H1 (cell line): Measurements from ENCODE around the gene CCDC24. TPM values are rescaled to one million over a fixed set of nuclear protein-coding genes. Genes with fewer than 3 reads are reported as not detected.
A peak's percentile ranks its signal among the peaks of the same experiment; 100 is the strongest.

Source experiments
- CTCF ChIA-PET: fragments of 300-600 bp; sonication (Branson Sonifier 250); formaldehyde crosslinking; loops from one replicate; lab custom pipeline; 2021; ENCODE audit not compliant: partially characterized antibody; lab: Charles Lee
- POLR2A ChIA-PET: fragments of 300-600 bp; sonication (Branson Sonifier 250); formaldehyde crosslinking; loops from one replicate; lab custom pipeline; 2021; ENCODE audit warnings: inconsistent platforms; ENCODE audit not compliant: partially characterized antibody; lab: Charles Lee
- DNase-seq, 2 experiments: peaks; one replicate each; pipeline versions ENCODE4 v3.0.0 to v3.0.0-alpha.2; 2010 to 2022; ENCODE audit warnings: low spot score in 2 of 2, low read depth in 1 of 2, mixed read lengths in 1 of 2
- FAIRE-seq: peaks from 2 replicates; lab custom pipeline; 2011; peaks lifted over from hg19 to GRCh38; lab: Jason Lieb, UNC
- H2AFZ ChIP-seq: 2 replicates; pipeline ENCODE4 v1.8.1; 2012; ENCODE audit warnings: low read length, inconsistent platforms
- H2AK5ac ChIP-seq: 2 replicates; pipeline ENCODE4 v1.6.1; 2013; ENCODE audit warnings: low read depth, low read length
- H2BK120ac ChIP-seq: replicated peaks from 2 replicates; pipeline ENCODE3; 2013; ENCODE audit warnings: low read depth, low read length, inconsistent platforms
- H2BK12ac ChIP-seq: 2 replicates; pipeline ENCODE4 v1.6.1; 2013; ENCODE audit warnings: low read depth, low read length
- H2BK15ac ChIP-seq: 2 replicates; pipeline ENCODE4 v1.6.1; 2013; ENCODE audit warnings: low read length
- H2BK20ac ChIP-seq: 2 replicates; pipeline ENCODE4 v1.6.1; 2013; ENCODE audit warnings: low read length
- H2BK5ac ChIP-seq: 2 replicates; pipeline ENCODE4 v1.6.1; 2013; ENCODE audit warnings: low read depth, low read length
- H3K14ac ChIP-seq: 2 replicates; pipeline ENCODE4 v1.6.1; 2013; ENCODE audit warnings: inconsistent platforms; ENCODE audit not compliant: insufficient read length
- H3K18ac ChIP-seq: 2 replicates; pipeline ENCODE4 v1.6.1; 2013; ENCODE audit warnings: low read length; ENCODE audit errors: extremely low read depth
- H3K23ac ChIP-seq: 2 replicates; pipeline ENCODE4 v1.6.1; 2013; ENCODE audit warnings: inconsistent platforms; ENCODE audit not compliant: insufficient read length
- H3K23me2 ChIP-seq: 2 replicates; pipeline ENCODE4 v1.6.1; 2013; ENCODE audit warnings: low read depth, low read length
- H3K27ac ChIP-seq: 2 replicates; pipeline ENCODE4 v1.6.1; 2011; ENCODE audit warnings: low read depth, low read length, inconsistent platforms
- H3K27me3 ChIP-seq, 4 experiments: replicated peaks in 1 of 4; 1 replicate in 1 of 4; 2 replicates in 3 of 4; pipeline versions ENCODE4 v1.6.1 to v1.8.1; 2011 to 2013; ENCODE audit warnings: low read length in 3 of 4, mild to moderate bottlenecking in 3 of 4, inconsistent platforms in 2 of 4, mixed read lengths in 2 of 4, moderate library complexity in 1 of 4; ENCODE audit not compliant: control insufficient read depth in 3 of 4, insufficient read depth in 3 of 4; ENCODE audit errors: extremely low read depth in 1 of 4
- H3K36me3 ChIP-seq, 4 experiments: 2 replicates each; pipeline versions ENCODE4 v1.6.1 to v1.8.1; 2011 to 2013; ENCODE audit warnings: mild to moderate bottlenecking in 4 of 4, low read length in 3 of 4, moderate library complexity in 2 of 4, control low read depth in 1 of 4, inconsistent platforms in 1 of 4; ENCODE audit not compliant: insufficient read depth in 4 of 4, control insufficient read depth in 2 of 4
- H3K4ac ChIP-seq: replicated peaks from 2 replicates; pipeline ENCODE3; 2013; ENCODE audit warnings: low read length, low read depth, mixed read lengths, inconsistent platforms; ENCODE audit not compliant: insufficient read length
- H3K4me1 ChIP-seq, 4 experiments: replicated peaks in 1 of 4; 1 replicate in 1 of 4; 2 replicates in 3 of 4; pipeline versions ENCODE4 v1.6.1 to v1.8.1; 2011 to 2013; ENCODE audit warnings: low read length in 3 of 4, inconsistent platforms in 2 of 4, mixed read lengths in 1 of 4; ENCODE audit not compliant: insufficient read depth in 4 of 4, control insufficient read depth in 3 of 4
- H3K4me2 ChIP-seq, 2 experiments: 2 replicates each; pipeline versions ENCODE4 v1.6.1 to v1.8.1; 2011 to 2013; ENCODE audit warnings: low read depth in 2 of 2, low read length in 2 of 2, control low read depth in 1 of 2, inconsistent platforms in 1 of 2, mild to moderate bottlenecking in 1 of 2; ENCODE audit not compliant: insufficient read depth in 1 of 2
- H3K4me3 ChIP-seq, 4 experiments: fragments of 200-600, 300-600 bp in 1 of 4; sonication (generic), shearing (Covaris generic), sonication (Bioruptor Twin) in 1 of 4; 2 replicates each; pipeline versions ENCODE4 v1.5.1 to v1.8.1; 2011 to 2016; ENCODE audit warnings: low read length in 4 of 4, low read depth in 3 of 4, control low read depth in 2 of 4, inconsistent platforms in 2 of 4, mild to moderate bottlenecking in 2 of 4, mixed read lengths in 1 of 4, moderate library complexity in 1 of 4; ENCODE audit not compliant: insufficient read depth in 2 of 4; ENCODE audit errors: extremely low read depth in 1 of 4
- H3K56ac ChIP-seq: replicated peaks from 2 replicates; pipeline ENCODE3; 2013; ENCODE audit warnings: low read depth, mild to moderate bottlenecking, mixed read lengths, low read length, inconsistent platforms; ENCODE audit not compliant: insufficient read length
- H3K79me1 ChIP-seq: 2 replicates; pipeline ENCODE4 v1.6.1; 2013; ENCODE audit warnings: low read depth, low read length, control low read depth
- H3K79me2 ChIP-seq, 2 experiments: 2 replicates each; pipeline versions ENCODE4 v1.6.1 to v1.8.1; 2012 to 2013; ENCODE audit warnings: low read length in 2 of 2, mild to moderate bottlenecking in 2 of 2, inconsistent platforms in 1 of 2; ENCODE audit not compliant: insufficient read depth in 2 of 2, control insufficient read depth in 1 of 2
- H3K9ac ChIP-seq, 4 experiments: replicated peaks in 1 of 4; 1 replicate in 1 of 4; 2 replicates in 3 of 4; pipeline versions ENCODE4 v1.6.1 to v1.8.1; 2011 to 2013; ENCODE audit warnings: low read depth in 3 of 4, low read length in 3 of 4, control low read depth in 2 of 4, mild to moderate bottlenecking in 2 of 4, moderate library complexity in 2 of 4, inconsistent platforms in 1 of 4; ENCODE audit errors: extremely low read depth in 1 of 4
- H3K9me3 ChIP-seq, 2 experiments: 2 replicates each; pipeline versions ENCODE4 v1.6.1 to v1.8.1; 2012 to 2013; ENCODE audit warnings: mild to moderate bottlenecking in 2 of 2, moderate library complexity in 2 of 2, control low read depth in 1 of 2, inconsistent platforms in 1 of 2, low read depth in 1 of 2, low read length in 1 of 2, mixed read lengths in 1 of 2; ENCODE audit not compliant: insufficient read depth in 2 of 2
- H4K20me1 ChIP-seq, 2 experiments: replicated peaks in 1 of 2; 2 replicates each; pipeline versions ENCODE3 to v1.8.1; 2011 to 2013; ENCODE audit warnings: inconsistent platforms in 2 of 2, low read length in 2 of 2, mild to moderate bottlenecking in 1 of 2; ENCODE audit not compliant: insufficient read depth in 2 of 2, control insufficient read depth in 1 of 2
- H4K5ac ChIP-seq: 2 replicates; pipeline ENCODE4 v1.6.1; 2013; ENCODE audit warnings: low read length, low read depth, mixed read lengths, inconsistent platforms; ENCODE audit not compliant: insufficient read length
- H4K8ac ChIP-seq: 2 replicates; pipeline ENCODE4 v1.8.0; 2013; ENCODE audit warnings: mild to moderate bottlenecking, moderate library complexity, low read length, inconsistent platforms; ENCODE audit not compliant: insufficient read depth; ENCODE audit errors: extremely low read depth
- H4K91ac ChIP-seq: replicated peaks from 2 replicates; pipeline ENCODE3; 2013; ENCODE audit warnings: low read length, mixed read lengths, inconsistent platforms; ENCODE audit not compliant: insufficient read length
- JUN ChIP-seq: IDR thresholded peaks from 2 replicates; pipeline ENCODE4 v1.6.1; 2011; ENCODE audit warnings: low read depth, mild to moderate bottlenecking, improper control_type of control experiment, low read length
- NANOG ChIP-seq: IDR thresholded peaks from 2 replicates; pipeline ENCODE4 v1.6.1; 2011; ENCODE audit warnings: low read length, low read depth, mild to moderate bottlenecking, inconsistent platforms; ENCODE audit not compliant: insufficient read depth, poor library complexity, severe bottlenecking
- RBBP5 ChIP-seq: IDR thresholded peaks from 2 replicates; pipeline ENCODE4 v1.7.1; 2012; ENCODE audit warnings: low read depth, mild to moderate bottlenecking, inconsistent platforms, low read length, moderate library complexity, borderline replicate concordance
- RXRA ChIP-seq: IDR thresholded peaks from 2 replicates; pipeline ENCODE4 v1.6.1; 2011; ENCODE audit warnings: low read depth, mild to moderate bottlenecking, low read length, moderate library complexity; ENCODE audit not compliant: insufficient read depth
- SIN3A ChIP-seq, 2 experiments: IDR thresholded peaks in 1 of 2; conservative IDR thresholded peaks in 1 of 2; 2 replicates each; pipeline ENCODE4 v1.6.1; 2011 to 2012; ENCODE audit warnings: low read length in 2 of 2, improper control_type of control experiment in 1 of 2, low read depth in 1 of 2, mild to moderate bottlenecking in 1 of 2
- WGBS, 2 experiments: shearing (Covaris generic) in 1 of 2; methylation state at CpG; one replicate each; pipeline versions ENCODE4 v1.1.6 to v1.1.7; 2013 to 2015; ENCODE audit warnings: low lambda C conversion rate in 2 of 2, mixed read lengths in 2 of 2, inconsistent platforms in 1 of 2, low coverage in 1 of 2, missing lambda C conversion rate in 1 of 2; ENCODE audit not compliant: insufficient replicate concordance in 2 of 2, insufficient coverage in 1 of 2, insufficient read length in 1 of 2; ENCODE audit errors: extremely low coverage in 1 of 2, missing lambda C conversion rate in 1 of 2; 5-methylcytosine and 5-hydroxymethylcytosine counted together
- polyA plus RNA-seq, 7 experiments: library from polyadenylated mRNA; depleted of rRNA in 3 of 7; stranded (reverse) in 5 of 7; unstranded in 2 of 7; fragments of >200 nt in 5 of 7; fragments of 200-250 nt in 2 of 7; gene quantifications; 1 replicate in 5 of 7; 2 replicates in 1 of 7; 4 replicates in 1 of 7; pipeline versions ENCODE4 v1.2.1 to v1.2.3, GENCODE V29; 2011 to 2013; ENCODE audit warnings: missing spikeins in 2 of 7, mixed read lengths in 2 of 7
- total RNA-seq: library from RNA; stranded (reverse); fragmentation: NEBNext Ultra II Directional; extraction: Animal tissue kit (Norgen Biotek cat#: 25700); gene quantifications from 2 replicates; pipeline ENCODE4 v1.2.1, GENCODE V29; 2021
- TF ChIP-seq, protein P1 (sequence below): IDR thresholded peaks from 2 replicates; pipeline ENCODE4 v1.6.1; 2011; ENCODE audit warnings: low read depth, mild to moderate bottlenecking, low read length; ENCODE audit not compliant: insufficient read depth
- TF ChIP-seq, protein P2 (sequence below): IDR thresholded peaks from 2 replicates; pipeline ENCODE4 v1.6.1; 2012; ENCODE audit warnings: low read length, inconsistent platforms

Gene CCDC24
- total and polyA plus RNA-seq, 2 of the 8 experiments (the other 6 are each of a cell fraction or from before 2014, with no cell fraction given): 11.2 to 11.4 TPM

DNA sequence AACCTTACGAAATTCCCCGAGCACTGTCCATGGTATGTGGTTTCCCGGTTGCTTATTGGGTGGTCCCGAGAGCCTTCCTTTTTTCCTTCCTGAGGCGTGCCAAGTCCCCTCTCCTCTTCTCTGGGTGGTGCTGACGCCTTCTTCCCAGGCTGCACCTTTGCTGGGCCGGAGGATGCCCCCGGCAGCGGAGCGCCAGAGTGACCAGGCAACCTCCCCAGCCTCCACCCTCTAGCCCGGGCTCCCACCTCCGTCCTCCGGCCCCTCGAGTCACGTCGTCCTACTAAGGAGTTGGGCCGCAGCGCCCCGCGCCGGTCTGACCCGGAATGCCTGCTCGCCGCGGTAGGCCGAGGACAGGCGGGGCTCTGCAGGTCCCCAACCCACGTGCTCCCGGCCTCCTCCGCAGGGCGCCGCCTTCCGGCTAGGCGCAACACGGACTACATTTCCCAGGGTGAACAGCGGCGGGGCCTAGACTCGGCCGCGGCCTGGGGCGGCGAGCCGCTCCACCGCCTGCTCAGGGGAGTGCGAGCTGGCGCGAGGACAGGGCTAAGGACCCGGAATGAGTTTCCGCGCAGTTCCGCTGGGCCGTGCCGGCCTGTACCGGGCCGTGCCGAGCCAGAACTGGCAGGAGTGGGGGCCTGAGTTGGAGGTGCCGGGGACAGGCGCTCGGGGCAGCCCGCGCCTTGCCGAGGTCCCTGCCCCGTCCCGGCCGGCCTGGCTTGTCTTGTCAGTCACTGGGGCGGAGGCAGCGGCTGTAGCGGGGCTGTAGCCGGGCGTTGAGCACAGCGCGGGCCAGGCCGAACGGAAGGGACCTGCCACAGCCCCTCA lies 45.0 kb upstream of the CCDC24 start, which contains the start of gene IPO13:
Gene IPO13 (plus strand): TSS at position 715 of the 825 bp plus-strand sequence. CDS start 651 bp downstream, outside the sequence.
- Histone ChIP-seq H3K18ac (peak within 1 kb of the TSS; percentile 97), H4K5ac (peak within 1 kb of the TSS; percentile 100), H3K4ac (peak within 1 kb of the TSS; percentile 57), H2AFZ (peak within 1 kb of the TSS; percentile 61; the same call in 1 of the 2 replicates), H3K79me2 (no peaks in the 10 kb centered on the region), H3K23me2 (peaks cover 3% of the 10 kb centered on the region; the same call in 1 of the 2 replicates), H4K91ac (peak within 1 kb of the TSS; percentile 99), H2BK15ac (peak within 1 kb of the TSS; percentile 100; the same call in 1 of the 2 replicates), H3K36me3 (no peaks in the 10 kb centered on the region; a peak in 1 of 8 replicates), H3K9ac (peak within 1 kb of the TSS; percentile 75 to 98 (median 96)), H3K27me3 (no peaks in the 10 kb centered on the region; a peak in 1 of 7 replicates), H3K79me1 (peaks cover 3% of the 10 kb centered on the region; the same call in 1 of the 2 replicates), H3K27ac (peak within 1 kb of the TSS; percentile 99), H3K4me3 (peak within 1 kb of the TSS; percentile 44 to 90 (median 76)), H2BK5ac (peak within 1 kb of the TSS; percentile 99), H4K8ac (peak within 1 kb of the TSS; percentile 100), H2BK12ac (peak within 1 kb of the TSS; percentile 95), H2BK120ac (no peak within 1 kb of the TSS), H3K4me2 (peak within 1 kb of the TSS; percentile 66 to 98), H3K56ac (peak within 1 kb of the TSS; percentile 99), H3K4me1 (peaks cover 0 to 17% (median 4%) of the 10 kb centered on the region in 4 experiments; a peak in 5 of 7 replicates), H4K20me1 (peaks cover 0 to 4% of the 10 kb centered on the region in 2 experiments), H2BK20ac (no peak within 1 kb of the TSS), H2AK5ac (no peak within 1 kb of the TSS), H3K14ac (no peak within 1 kb of the TSS), H3K23ac (no peak within 1 kb of the TSS), H3K9me3 (no peaks in the 10 kb centered on the region)
- POLR2A ChIA-PET: interaction anchor here (0.6 to 6.8 kb wide), 15 partner anchors 9 to 293 kb away, joined by 3 to 29 read pairs (median 4); partner anchors contain the start of genes ATP6V0B, CCDC24 and DPH2
- WGBS, 2 experiments: 3% methylated on average over 57 of the region's 74 CpGs; no CpG with 5 or more reads in 1 of the 2 experiments
- DNase-seq (peak; percentile 93 to 97), FAIRE-seq (no peak)
- CTCF ChIA-PET: interaction anchor here (0.7 to 10.8 kb wide), 26 partner anchors 9 to 214 kb away, joined by 3 to 151 read pairs (median 4); partner anchors contain the start of genes ARTN and DPH2
- 0 out of 2 replicates have a peak, but pooled peaks have one; percentile 9 for TF ChIP-seq RXRA
- TF ChIP-seq, protein P1, sequence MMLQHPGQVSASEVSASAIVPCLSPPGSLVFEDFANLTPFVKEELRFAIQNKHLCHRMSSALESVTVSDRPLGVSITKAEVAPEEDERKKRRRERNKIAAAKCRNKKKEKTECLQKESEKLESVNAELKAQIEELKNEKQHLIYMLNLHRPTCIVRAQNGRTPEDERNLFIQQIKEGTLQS: peak; percentile 51; the same call in 1 of the 2 replicates
- TF ChIP-seq RBBP5: no peak
- TF ChIP-seq JUN: no peak
- peak; percentile 82 to 92; a peak in 2 of 4 replicates for TF ChIP-seq SIN3A (conservative IDR thresholded peaks at IDR 0.05 in 1 of 2, IDR thresholded peaks at IDR 0.05 in 1 of 2; ENCODE audit: low read depth in 1 of 2, low read length in 2 of 2)
- TF ChIP-seq, protein P2, sequence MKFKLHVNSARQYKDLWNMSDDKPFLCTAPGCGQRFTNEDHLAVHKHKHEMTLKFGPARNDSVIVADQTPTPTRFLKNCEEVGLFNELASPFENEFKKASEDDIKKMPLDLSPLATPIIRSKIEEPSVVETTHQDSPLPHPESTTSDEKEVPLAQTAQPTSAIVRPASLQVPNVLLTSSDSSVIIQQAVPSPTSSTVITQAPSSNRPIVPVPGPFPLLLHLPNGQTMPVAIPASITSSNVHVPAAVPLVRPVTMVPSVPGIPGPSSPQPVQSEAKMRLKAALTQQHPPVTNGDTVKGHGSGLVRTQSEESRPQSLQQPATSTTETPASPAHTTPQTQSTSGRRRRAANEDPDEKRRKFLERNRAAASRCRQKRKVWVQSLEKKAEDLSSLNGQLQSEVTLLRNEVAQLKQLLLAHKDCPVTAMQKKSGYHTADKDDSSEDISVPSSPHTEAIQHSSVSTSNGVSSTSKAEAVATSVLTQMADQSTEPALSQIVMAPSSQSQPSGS: no peak
- TF ChIP-seq NANOG: no peak
